K562 (cell line): ENCODE data around the gene INTS1. TPM values are rescaled to one million over a fixed set of nuclear protein-coding genes. Genes with fewer than 3 reads are reported as not detected.
A peak's percentile ranks its signal among the peaks of the same experiment; 100 is the strongest.

ENCODE experiments used
- BACH1 ChIP-seq: fragments of 200-800 bp; sonication (Bioruptor generic); IDR thresholded peaks from 2 replicates; pipeline ENCODE4 v1.6.1; 2016; ENCODE audit warnings: missing genetic modification characterization, missing compliant biosample characterization
- FOXM1 ChIP-seq, 2 experiments: fragments of 450-650 bp in 1 of 2; sonication (generic) in 1 of 2; formaldehyde crosslinking in 1 of 2; IDR thresholded peaks; 2 replicates each; pipeline versions ENCODE4 v1.6.1 to v1.9.0; 2017 to 2022; ENCODE audit warnings: low read depth in 2 of 2, mild to moderate bottlenecking in 2 of 2, missing genetic modification reagents in 1 of 2, moderate library complexity in 1 of 2
- HDAC1 ChIP-seq, 2 experiments: fragments of 450-650 bp; IDR thresholded peaks; 2 replicates each; pipeline ENCODE4 v1.6.1; 2016 to 2017; ENCODE audit warnings: inconsistent platforms in 1 of 2, mild to moderate bottlenecking in 1 of 2, moderate library complexity in 1 of 2
- NFATC3 ChIP-seq: fragments of 450-650 bp; IDR thresholded peaks from 2 replicates; pipeline ENCODE4 v1.6.1; 2017; ENCODE audit warnings: mild to moderate bottlenecking
- RBM39 ChIP-seq: fragments of 200-400 bp; formaldehyde crosslinking; optimal IDR thresholded peaks from 2 replicates; pipeline ENCODE3; 2018; ENCODE audit warnings: low read depth, low read length
- SIN3B ChIP-seq: fragments of 450-650 bp; IDR thresholded peaks from 2 replicates; pipeline ENCODE4 v1.6.1; 2017; ENCODE audit warnings: low read depth, mild to moderate bottlenecking, moderate library complexity
- TAF7 ChIP-seq: fragments of 450-650 bp; IDR thresholded peaks from 2 replicates; pipeline ENCODE4 v1.6.1; 2016; ENCODE audit warnings: missing genetic modification characterization, missing compliant biosample characterization
- TBP ChIP-seq: optimal IDR thresholded peaks from 2 replicates; pipeline ENCODE3; 2011; ENCODE audit warnings: low read depth, low read length, improper control_type of control experiment
- TGIF2 ChIP-seq: sonication (generic); formaldehyde crosslinking; IDR thresholded peaks from 2 replicates; pipeline ENCODE4 v1.8.1; 2022; ENCODE audit warnings: mild to moderate bottlenecking, missing genetic modification reagents, moderate library complexity
- THRAP3 ChIP-seq: fragments of 450-650 bp; IDR thresholded peaks from 2 replicates; pipeline ENCODE4 v1.6.1; 2016; ENCODE audit warnings: mild to moderate bottlenecking, inconsistent platforms, borderline replicate concordance
- TOE1 ChIP-seq, 2 experiments: fragments of 450-650 bp in 1 of 2; sonication (generic) in 1 of 2; formaldehyde crosslinking in 1 of 2; IDR thresholded peaks; 2 replicates each; pipeline versions ENCODE4 v1.7.1 to v1.8.0; 2016 to 2022; ENCODE audit warnings: borderline replicate concordance in 2 of 2, mild to moderate bottlenecking in 2 of 2, antibody characterized with exemption in 1 of 2, inconsistent platforms in 1 of 2, low read depth in 1 of 2, missing genetic modification reagents in 1 of 2, moderate library complexity in 1 of 2
- ZKSCAN8 ChIP-seq: fragments of 200-800 bp; sonication (Bioruptor generic); IDR thresholded peaks from 2 replicates; pipeline ENCODE4 v1.6.1; 2016; ENCODE audit warnings: missing genetic modification characterization, missing compliant biosample characterization
- ZNF165 ChIP-seq: fragments of 250-450 bp; sonication (Bioruptor Pico); IDR thresholded peaks from 2 replicates; pipeline ENCODE4 v1.4.0; 2020; ENCODE audit warnings: borderline replicate concordance
- polyA plus RNA-seq, 8 experiments: library from polyadenylated mRNA; depleted of rRNA in 4 of 8; stranded (reverse) in 5 of 8; unstranded in 3 of 8; fragments of >200 nt; fragmentation: Nextera tagmentation in 2 of 8; fragmentation: Illumina TruSeq in 1 of 8; extraction: Ambion mirVana in 2 of 8; extraction: Trizol in 1 of 8; gene quantifications; 2 replicates each; pipeline versions ENCODE4 v1.2.1 to v1.2.3, GENCODE V29; 2011 to 2014; ENCODE audit warnings: inconsistent platforms in 1 of 8, missing spikeins in 1 of 8
- total RNA-seq, 7 experiments: library from RNA; depleted of rRNA in 6 of 7; stranded (reverse); fragments of >200 nt in 6 of 7; fragmentation: Illumina TruSeq in 2 of 7; extraction: Trizol in 2 of 7; gene quantifications; 2 replicates each; pipeline versions ENCODE4 v1.2.1 to v1.2.3, GENCODE V29; 2011 to 2021; ENCODE audit warnings: low replicate concordance in 1 of 7
- TF ChIP-seq, protein P1 (sequence below), 2 experiments: fragments of 450-650 bp in 1 of 2; sonication (generic) in 1 of 2; formaldehyde crosslinking in 1 of 2; IDR thresholded peaks in 1 of 2; conservative IDR thresholded peaks in 1 of 2; 2 replicates each; pipeline versions ENCODE4 v1.6.1 to v1.8.1; 2016 to 2023; ENCODE audit warnings: mild to moderate bottlenecking in 2 of 2, moderate library complexity in 2 of 2, inconsistent platforms in 1 of 2, missing genetic modification reagents in 1 of 2
- TF ChIP-seq, protein P2 (sequence below): fragments of 250-450 bp; sonication (Bioruptor Pico); IDR thresholded peaks from 2 replicates; pipeline ENCODE4 v1.4.0; 2020; ENCODE audit warnings: mild to moderate bottlenecking, moderate library complexity, borderline replicate concordance
- TF ChIP-seq, protein P3 (sequence below): sonication (generic); formaldehyde crosslinking; IDR thresholded peaks from 2 replicates; pipeline ENCODE4 v1.8.1; 2023; ENCODE audit warnings: mild to moderate bottlenecking, missing genetic modification reagents, moderate library complexity
- TF ChIP-seq, protein P4 (sequence below): sonication (generic); formaldehyde crosslinking; IDR thresholded peaks from 2 replicates; pipeline ENCODE4 v1.9.0; 2022; ENCODE audit warnings: mild to moderate bottlenecking, missing genetic modification reagents
- TF ChIP-seq, protein P5 (sequence below): sonication (generic); formaldehyde crosslinking; IDR thresholded peaks from 2 replicates; pipeline ENCODE4 v1.8.0; 2022; ENCODE audit warnings: mild to moderate bottlenecking, low read depth, missing genetic modification reagents

Gene INTS1
- total and polyA plus RNA-seq, 9 of the 15 experiments (the other 6 are each of a cell fraction or from before 2014, with no cell fraction given) = 0.34 to 119 (median 18.5) TPM

DNA sequence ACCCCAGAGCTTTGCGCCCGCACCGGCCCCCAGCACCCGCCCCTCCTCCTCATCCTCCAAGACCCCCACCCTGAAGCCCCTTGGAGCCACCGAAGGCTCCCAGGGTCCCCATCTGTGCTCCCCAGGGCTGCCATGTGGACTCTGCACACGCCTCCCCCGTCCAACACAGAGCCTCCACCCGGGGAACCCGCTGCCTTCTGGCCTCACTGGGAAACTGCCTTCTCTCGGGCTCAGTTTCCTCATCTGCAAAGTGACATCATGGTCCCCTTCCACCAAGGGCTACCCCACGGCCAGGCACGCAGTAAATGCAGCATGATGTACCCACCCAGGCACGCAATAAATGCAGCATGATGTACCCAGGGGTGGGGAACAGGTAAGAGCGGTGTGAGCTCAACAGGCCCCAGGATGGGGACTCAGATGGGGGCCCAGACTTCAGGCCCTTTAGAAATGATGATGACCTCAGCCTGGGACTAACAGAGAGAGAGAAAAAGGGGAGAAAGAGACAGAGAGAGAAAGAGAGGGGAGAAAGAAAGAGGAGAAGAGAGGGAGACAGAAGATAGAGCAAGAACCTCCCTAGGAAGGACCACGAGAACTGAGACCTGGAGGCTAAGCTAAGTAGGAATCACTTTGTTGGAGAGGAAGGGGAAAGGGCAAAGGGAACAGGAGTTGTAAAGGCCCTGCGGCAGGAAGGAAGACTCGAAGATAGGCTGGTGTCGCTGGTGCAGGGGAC lies 42.4 kb downstream of the INTS1 start (continued):
- TF ChIP-seq, protein P1, sequence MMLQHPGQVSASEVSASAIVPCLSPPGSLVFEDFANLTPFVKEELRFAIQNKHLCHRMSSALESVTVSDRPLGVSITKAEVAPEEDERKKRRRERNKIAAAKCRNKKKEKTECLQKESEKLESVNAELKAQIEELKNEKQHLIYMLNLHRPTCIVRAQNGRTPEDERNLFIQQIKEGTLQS (IDR thresholded peaks at IDR 0.05) = peak; percentile 47
- TF ChIP-seq, protein P1 (CRISPR knock-in tag; conservative IDR thresholded peaks at IDR 0.05) = no peak
- TF ChIP-seq FOXM1 (IDR thresholded peaks at IDR 0.05; ENCODE audit: low read depth) (no peak), FOXM1 (CRISPR knock-in tag; IDR thresholded peaks at IDR 0.05; ENCODE audit: low read depth) (0 out of 2 replicates have a peak, but pooled peaks have one; percentile 24), THRAP3 (0 out of 2 replicates have a peak, but pooled peaks have one; percentile 22), ZKSCAN8 (CRISPR knock-in tag) (no peak; the same call in 1 of the 2 replicates), BACH1 (tag) (no peak), TAF7 (no peak), SIN3B (no peak), TBP (peak; percentile 12), TGIF2 (CRISPR knock-in tag) (no peak), TOE1 (IDR thresholded peaks at IDR 0.05; ENCODE audit: borderline replicate concordance) (no peak), TOE1 (CRISPR knock-in tag; IDR thresholded peaks at IDR 0.05; ENCODE audit: borderline replicate concordance, low read depth) (no peak), HDAC1 (IDR thresholded peaks at IDR 0.05) (0 out of 4 replicates have a peak, but pooled peaks of 1 of the 2 experiments have one; percentile 37), ZNF165 (CRISPR knock-in tag) (peak; percentile 33; the same call in 1 of the 2 replicates), RBM39 (peak; percentile 94), NFATC3 (peak; percentile 70; the same call in 1 of the 2 replicates)
- TF ChIP-seq, protein P2, sequence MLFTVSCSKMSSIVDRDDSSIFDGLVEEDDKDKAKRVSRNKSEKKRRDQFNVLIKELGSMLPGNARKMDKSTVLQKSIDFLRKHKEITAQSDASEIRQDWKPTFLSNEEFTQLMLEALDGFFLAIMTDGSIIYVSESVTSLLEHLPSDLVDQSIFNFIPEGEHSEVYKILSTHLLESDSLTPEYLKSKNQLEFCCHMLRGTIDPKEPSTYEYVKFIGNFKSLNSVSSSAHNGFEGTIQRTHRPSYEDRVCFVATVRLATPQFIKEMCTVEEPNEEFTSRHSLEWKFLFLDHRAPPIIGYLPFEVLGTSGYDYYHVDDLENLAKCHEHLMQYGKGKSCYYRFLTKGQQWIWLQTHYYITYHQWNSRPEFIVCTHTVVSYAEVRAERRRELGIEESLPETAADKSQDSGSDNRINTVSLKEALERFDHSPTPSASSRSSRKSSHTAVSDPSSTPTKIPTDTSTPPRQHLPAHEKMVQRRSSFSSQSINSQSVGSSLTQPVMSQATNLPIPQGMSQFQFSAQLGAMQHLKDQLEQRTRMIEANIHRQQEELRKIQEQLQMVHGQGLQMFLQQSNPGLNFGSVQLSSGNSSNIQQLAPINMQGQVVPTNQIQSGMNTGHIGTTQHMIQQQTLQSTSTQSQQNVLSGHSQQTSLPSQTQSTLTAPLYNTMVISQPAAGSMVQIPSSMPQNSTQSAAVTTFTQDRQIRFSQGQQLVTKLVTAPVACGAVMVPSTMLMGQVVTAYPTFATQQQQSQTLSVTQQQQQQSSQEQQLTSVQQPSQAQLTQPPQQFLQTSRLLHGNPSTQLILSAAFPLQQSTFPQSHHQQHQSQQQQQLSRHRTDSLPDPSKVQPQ (CRISPR knock-in tag) = no peak
- TF ChIP-seq, protein P3, sequence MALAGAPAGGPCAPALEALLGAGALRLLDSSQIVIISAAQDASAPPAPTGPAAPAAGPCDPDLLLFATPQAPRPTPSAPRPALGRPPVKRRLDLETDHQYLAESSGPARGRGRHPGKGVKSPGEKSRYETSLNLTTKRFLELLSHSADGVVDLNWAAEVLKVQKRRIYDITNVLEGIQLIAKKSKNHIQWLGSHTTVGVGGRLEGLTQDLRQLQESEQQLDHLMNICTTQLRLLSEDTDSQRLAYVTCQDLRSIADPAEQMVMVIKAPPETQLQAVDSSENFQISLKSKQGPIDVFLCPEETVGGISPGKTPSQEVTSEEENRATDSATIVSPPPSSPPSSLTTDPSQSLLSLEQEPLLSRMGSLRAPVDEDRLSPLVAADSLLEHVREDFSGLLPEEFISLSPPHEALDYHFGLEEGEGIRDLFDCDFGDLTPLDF (CRISPR knock-in tag) = no peak
- TF ChIP-seq, protein P4, sequence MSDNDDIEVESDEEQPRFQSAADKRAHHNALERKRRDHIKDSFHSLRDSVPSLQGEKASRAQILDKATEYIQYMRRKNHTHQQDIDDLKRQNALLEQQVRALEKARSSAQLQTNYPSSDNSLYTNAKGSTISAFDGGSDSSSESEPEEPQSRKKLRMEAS = 0 out of 2 replicates have a peak, but pooled peaks have one; percentile 12
- TF ChIP-seq, protein P5, sequence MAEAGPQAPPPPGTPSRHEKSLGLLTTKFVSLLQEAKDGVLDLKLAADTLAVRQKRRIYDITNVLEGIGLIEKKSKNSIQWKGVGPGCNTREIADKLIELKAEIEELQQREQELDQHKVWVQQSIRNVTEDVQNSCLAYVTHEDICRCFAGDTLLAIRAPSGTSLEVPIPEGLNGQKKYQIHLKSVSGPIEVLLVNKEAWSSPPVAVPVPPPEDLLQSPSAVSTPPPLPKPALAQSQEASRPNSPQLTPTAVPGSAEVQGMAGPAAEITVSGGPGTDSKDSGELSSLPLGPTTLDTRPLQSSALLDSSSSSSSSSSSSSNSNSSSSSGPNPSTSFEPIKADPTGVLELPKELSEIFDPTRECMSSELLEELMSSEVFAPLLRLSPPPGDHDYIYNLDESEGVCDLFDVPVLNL = no peak
